HL-60 (cell line): ENCODE data around the gene TMEM243.

Experiments
- CTCF ChIP-seq: IDR thresholded peaks from one replicate; pipeline ENCODE4 v1.5.1; 2011; ENCODE audit warnings: low read length, control low read depth, inconsistent platforms; ENCODE audit not compliant: insufficient read depth
- GABPA ChIP-seq: IDR thresholded peaks from 2 replicates; pipeline ENCODE4 v1.6.1; 2012; ENCODE audit warnings: low read depth
- POLR2AphosphoS5 ChIP-seq: IDR thresholded peaks from 2 replicates; pipeline ENCODE4 v1.6.1; 2012; ENCODE audit warnings: low read depth
- SPI1 ChIP-seq: IDR thresholded peaks from 2 replicates; pipeline ENCODE4 v1.6.1; 2012; ENCODE audit warnings: low read depth, mild to moderate bottlenecking, borderline replicate concordance
- TF ChIP-seq, protein P1 (sequence below): IDR thresholded peaks from 2 replicates; pipeline ENCODE4 v1.6.1; 2012; ENCODE audit warnings: low read depth; ENCODE audit not compliant: insufficient replicate concordance

DNA sequence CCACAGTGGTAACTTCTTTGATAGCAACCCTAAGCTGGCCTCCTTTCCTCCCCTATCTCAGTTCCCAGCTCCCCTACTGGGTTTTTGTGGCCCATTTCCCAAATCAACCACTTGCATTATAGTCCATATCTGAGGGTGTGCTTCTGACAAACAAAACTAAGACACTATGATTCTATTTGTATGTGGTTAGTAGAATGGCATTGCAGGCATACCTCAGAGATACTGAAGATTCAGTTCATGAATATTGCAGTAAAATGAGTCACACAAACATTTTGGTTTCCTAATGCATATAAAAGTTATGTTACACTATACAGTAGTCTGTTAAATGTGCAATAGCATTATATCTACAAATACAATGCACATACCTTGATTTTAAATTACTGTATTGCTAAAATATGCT is 15.4 kb upstream of the TMEM243 start:
- TF ChIP-seq, protein P1, sequence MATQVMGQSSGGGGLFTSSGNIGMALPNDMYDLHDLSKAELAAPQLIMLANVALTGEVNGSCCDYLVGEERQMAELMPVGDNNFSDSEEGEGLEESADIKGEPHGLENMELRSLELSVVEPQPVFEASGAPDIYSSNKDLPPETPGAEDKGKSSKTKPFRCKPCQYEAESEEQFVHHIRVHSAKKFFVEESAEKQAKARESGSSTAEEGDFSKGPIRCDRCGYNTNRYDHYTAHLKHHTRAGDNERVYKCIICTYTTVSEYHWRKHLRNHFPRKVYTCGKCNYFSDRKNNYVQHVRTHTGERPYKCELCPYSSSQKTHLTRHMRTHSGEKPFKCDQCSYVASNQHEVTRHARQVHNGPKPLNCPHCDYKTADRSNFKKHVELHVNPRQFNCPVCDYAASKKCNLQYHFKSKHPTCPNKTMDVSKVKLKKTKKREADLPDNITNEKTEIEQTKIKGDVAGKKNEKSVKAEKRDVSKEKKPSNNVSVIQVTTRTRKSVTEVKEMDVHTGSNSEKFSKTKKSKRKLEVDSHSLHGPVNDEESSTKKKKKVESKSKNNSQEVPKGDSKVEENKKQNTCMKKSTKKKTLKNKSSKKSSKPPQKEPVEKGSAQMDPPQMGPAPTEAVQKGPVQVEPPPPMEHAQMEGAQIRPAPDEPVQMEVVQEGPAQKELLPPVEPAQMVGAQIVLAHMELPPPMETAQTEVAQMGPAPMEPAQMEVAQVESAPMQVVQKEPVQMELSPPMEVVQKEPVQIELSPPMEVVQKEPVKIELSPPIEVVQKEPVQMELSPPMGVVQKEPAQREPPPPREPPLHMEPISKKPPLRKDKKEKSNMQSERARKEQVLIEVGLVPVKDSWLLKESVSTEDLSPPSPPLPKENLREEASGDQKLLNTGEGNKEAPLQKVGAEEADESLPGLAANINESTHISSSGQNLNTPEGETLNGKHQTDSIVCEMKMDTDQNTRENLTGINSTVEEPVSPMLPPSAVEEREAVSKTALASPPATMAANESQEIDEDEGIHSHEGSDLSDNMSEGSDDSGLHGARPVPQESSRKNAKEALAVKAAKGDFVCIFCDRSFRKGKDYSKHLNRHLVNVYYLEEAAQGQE: no peak
- TF ChIP-seq CTCF: no peak
- TF ChIP-seq POLR2AphosphoS5: no peak
- TF ChIP-seq SPI1: no peak
- no peak for TF ChIP-seq GABPA
